Motor neuron (in vitro differentiated cells): Measurements from ENCODE around the gene GSTA2. TPM values are rescaled to one million over a fixed set of nuclear protein-coding genes. Genes with fewer than 3 reads are reported as not detected.
"Not testable (repeated sequence)": the region's sequence is repeated elsewhere in the genome, so short reads cannot be mapped to it uniquely, and the experiment has no call there.

ENCODE experiments used
- ATAC-seq, 8 experiments: fragments of 200-7000 bp; cut with Tn5 transposase; replicated peaks in 6 of 8; 2 replicates each; pipeline ENCODE4 v1.8.0; 2021; ENCODE audit warnings: mild to moderate bottlenecking in 8 of 8, moderate library complexity in 8 of 8
- H3K27ac ChIP-seq, 2 donors: fragments of 250-450 bp; sonication (Bioruptor Pico); 2 replicates each; pipeline ENCODE4 v1.9.0; 2021; ENCODE audit warnings: antibody characterized with exemption in 2 of 2, mild to moderate bottlenecking in 2 of 2, moderate library complexity in 1 of 2
- H3K4me1 ChIP-seq, 2 donors: fragments of 250-450 bp; sonication (Bioruptor Pico); replicated peaks in 1 of 2; 2 replicates each; pipeline ENCODE4 v1.6.1; 2021; ENCODE audit warnings: antibody characterized with exemption in 2 of 2, mild to moderate bottlenecking in 2 of 2, moderate library complexity in 1 of 2
- H3K4me3 ChIP-seq, 5 donors: fragments of 250-450 bp; sonication (Bioruptor Pico); 2 replicates each; pipeline ENCODE4 v1.9.0; 2021; ENCODE audit warnings: antibody characterized with exemption in 5 of 5, mild to moderate bottlenecking in 5 of 5, moderate library complexity in 4 of 5
- WGBS, 10 experiments: fragments of 450-650 bp; shearing (Covaris generic); methylation state at CpG; one replicate each; pipeline ENCODE4 v1.0.0; 2022; 5-methylcytosine and 5-hydroxymethylcytosine counted together
- in situ Hi-C, 9 experiments: fragments of 400-800 bp; cut with MboI; loops; one replicate each; pipeline ENCODE4 v1.15.0; 2021; ENCODE audit warnings: low sequenced_read_pairs in 9 of 9, low pct_unique_long_range_greater_than_20kb in 2 of 9; ENCODE audit not compliant: unreplicated experiment in 9 of 9
- total RNA-seq, 8 experiments: library from RNA; unstranded; fragments of 300-600 nt; gene quantifications; 2 replicates each; pipeline versions ENCODE4 v1.2.3 to v1.2.4, GENCODE V29; 2022

Gene GSTA2
- total RNA-seq, 8 experiments from 2014 or later = 0.14 TPM; not detected in 7

DNA sequence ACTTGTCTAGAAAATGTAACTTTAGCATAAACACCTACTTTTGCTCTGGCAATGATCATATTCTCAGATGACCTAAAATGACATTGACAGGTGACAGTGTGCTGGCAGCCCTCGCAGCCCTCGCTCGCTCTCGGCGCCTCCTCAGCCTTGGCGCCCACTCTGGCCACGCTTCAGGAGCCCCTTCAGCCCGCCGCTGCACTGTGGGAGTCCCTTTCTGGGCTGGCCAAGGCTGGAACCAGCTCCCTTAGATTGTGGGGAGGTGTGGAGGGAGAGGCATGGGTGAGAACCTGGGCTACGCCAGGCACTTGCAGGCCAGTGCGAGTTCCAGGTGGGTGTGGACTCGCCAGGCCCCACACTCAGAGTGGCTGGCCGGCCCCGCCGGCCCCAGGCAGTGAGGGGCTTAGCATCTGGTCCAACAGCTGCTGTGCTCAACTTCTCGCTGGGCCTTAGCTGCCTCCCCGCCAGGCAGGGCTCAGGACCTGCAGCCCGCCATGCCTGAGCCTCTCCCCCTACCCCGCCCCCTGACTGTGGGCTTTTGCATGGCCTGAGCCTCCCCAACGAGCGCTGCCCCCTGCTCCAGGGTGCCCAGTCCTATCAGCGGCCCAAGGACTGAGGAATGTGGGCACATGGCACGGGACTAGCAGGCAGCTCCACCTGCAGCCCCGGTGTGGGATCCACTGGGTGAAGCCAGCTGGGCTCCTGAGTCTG, 23.1 kb upstream of the GSTA2 start:
- Histone ChIP-seq H3K27ac (no peak overlapping the region), H3K4me1 (no peaks in the 10 kb centered on the region), H3K4me3 (no peak overlapping the region)
- no peak for ATAC-seq
- in situ Hi-C loops = no loop called here
- WGBS, 10 experiments = 80 to 93% (median 85%) methylated on average over 1 to 11 of the region's 24 CpGs; no CpG with 5 or more reads in 6 of the 10 experiments

GRCh38 chr6:52782696-52783274, 19.5 kb upstream of the GSTA2 start:
- in situ Hi-C loops = not testable (repeated sequence)
- peak in 4 of 8 experiments; percentile 12 to 92 (median 64) for ATAC-seq

GRCh38 chr6:52782209-52782608, 18.9 kb upstream of the GSTA2 start:
- H3K4me1 ChIP-seq, ATAC-seq, in situ Hi-C loops, H3K4me3 ChIP-seq, H3K27ac ChIP-seq: not testable (repeated sequence)

More at GRCh38 chr6:52782696-52783274, 19.5 kb upstream of the GSTA2 start:
- not testable (repeated sequence) for H3K27ac ChIP-seq, H3K4me3 ChIP-seq, H3K4me1 ChIP-seq
- WGBS, 10 experiments = 0 to 75% (median 45%) methylated on average over 1 to 2 of the region's 3 CpGs; no CpG with 5 or more reads in 4 of the 10 experiments

GRCh38 chr6:52779237-52779636, 16.0 kb upstream of the GSTA2 start:
- WGBS, 10 experiments = 0 to 100% (median 46%) methylated on average over 1 of the region's 1 CpG; no CpG with 5 or more reads in 4 of the 10 experiments
- Histone ChIP-seq H3K27ac (no peak overlapping the region), H3K4me3 (no peak overlapping the region), H3K4me1 (no peaks in the 10 kb centered on the region)
- ATAC-seq = no peak
- in situ Hi-C loops = no loop called here

- in situ Hi-C loops, H3K4me3 ChIP-seq, H3K4me1 ChIP-seq, H3K27ac ChIP-seq, ATAC-seq: not testable (repeated sequence)
- WGBS, 10 experiments = 67 to 100% (median 95%) methylated on average over 1 to 4 of the region's 9 CpGs; no CpG with 5 or more reads in 4 of the 10 experiments
Observed at GRCh38 chr6:52776711-52777351, 13.6 kb upstream of the GSTA2 start.

DNA sequence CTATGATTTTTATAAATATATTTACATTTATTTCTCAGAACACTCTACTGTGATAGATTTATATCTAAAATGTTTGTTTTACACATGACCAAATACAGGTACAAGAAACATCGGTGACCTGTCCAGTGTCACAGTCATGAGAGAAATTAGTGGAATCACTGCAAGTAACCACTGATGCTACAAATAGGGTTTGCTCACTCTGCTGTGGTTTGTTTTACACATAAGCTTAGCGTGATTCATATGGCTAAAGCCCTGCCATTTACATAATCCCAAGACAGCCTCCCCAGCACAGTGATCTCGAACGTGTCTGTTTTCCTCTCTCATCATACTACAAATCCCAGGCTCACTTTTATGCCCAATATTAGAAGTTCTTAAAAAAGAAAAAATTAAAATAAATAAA, 6.1 kb upstream of the GSTA2 start:
- H3K27ac ChIP-seq, H3K4me1 ChIP-seq, H3K4me3 ChIP-seq, in situ Hi-C loops: not testable (repeated sequence)
- peak in 3 of 8 experiments; percentile 90 to 100 (median 94) for ATAC-seq
- 0 to 100% (median 67%) methylated on average over 1 to 3 of the region's 4 CpGs; no CpG with 5 or more reads in 3 of the 10 experiments for WGBS, 10 experiments

DNA sequence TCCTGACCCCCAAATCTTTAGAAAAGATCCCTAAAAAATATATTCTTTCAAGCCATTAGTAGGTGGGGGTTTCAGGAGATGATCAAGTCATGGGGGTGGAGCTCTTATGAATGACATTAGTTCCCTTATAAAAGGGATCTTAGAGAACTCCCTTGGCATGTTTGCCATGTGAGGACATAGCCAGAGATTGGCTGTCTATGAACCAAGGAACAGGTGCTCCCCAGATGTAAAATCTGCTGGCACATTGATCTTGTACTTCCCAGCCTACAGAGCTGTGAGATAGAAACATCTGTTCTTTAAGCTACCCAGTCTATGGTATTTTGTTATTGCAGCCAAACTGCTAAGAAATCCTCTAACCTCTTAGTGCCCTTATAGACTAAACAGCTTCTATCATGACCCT, 4.4 kb upstream of the GSTA2 start:
- H3K4me3 ChIP-seq, in situ Hi-C loops, H3K27ac ChIP-seq, H3K4me1 ChIP-seq: not testable (repeated sequence)
- ATAC-seq = peak in 2 of 8 experiments; percentile 49 to 54

DNA sequence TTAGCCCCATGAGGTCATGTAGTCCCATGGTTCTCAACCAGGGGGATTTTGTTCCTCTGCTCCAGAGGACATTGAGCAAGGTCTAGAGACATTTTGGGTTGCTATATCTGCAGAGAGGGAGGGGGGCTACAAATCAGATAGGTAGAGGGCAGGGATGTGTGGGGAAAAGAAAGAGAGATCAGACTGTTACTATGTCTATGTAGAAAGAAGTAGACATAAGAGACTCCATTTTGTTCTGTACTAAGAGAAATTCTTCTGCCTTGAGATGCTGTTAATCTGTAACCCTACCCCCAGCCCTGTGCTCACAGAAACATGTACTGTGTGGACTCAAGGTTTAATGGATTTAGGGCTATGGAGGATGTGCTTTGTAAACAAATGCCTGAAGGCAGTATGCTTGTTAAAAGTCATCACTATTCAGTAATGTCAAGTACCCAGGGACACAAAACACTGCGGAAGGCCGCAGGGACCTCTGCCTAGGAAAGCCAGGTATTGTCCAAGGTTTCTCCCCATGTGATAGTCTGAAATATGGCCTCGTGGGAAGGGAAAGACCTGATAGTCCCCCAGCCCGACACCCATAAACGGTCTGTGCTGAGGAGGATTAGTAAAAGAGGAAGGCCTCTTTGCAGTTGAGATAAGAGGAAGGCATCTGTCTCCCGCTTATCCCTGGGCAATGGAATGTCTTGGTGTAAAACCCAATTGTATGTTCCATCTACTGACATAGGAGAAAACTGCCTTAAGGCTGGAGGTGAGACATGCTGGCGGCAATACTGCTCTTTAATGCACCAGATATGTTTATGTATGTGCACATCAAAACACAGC, 1.4 kb downstream of the GSTA2 start:
- H3K4me3 ChIP-seq, H3K4me1 ChIP-seq, ATAC-seq, H3K27ac ChIP-seq, in situ Hi-C loops: not testable (repeated sequence)
- 100% methylated on average over 2 to 3 of the region's 7 CpGs; no CpG with 5 or more reads in 8 of the 10 experiments for WGBS, 10 experiments

DNA sequence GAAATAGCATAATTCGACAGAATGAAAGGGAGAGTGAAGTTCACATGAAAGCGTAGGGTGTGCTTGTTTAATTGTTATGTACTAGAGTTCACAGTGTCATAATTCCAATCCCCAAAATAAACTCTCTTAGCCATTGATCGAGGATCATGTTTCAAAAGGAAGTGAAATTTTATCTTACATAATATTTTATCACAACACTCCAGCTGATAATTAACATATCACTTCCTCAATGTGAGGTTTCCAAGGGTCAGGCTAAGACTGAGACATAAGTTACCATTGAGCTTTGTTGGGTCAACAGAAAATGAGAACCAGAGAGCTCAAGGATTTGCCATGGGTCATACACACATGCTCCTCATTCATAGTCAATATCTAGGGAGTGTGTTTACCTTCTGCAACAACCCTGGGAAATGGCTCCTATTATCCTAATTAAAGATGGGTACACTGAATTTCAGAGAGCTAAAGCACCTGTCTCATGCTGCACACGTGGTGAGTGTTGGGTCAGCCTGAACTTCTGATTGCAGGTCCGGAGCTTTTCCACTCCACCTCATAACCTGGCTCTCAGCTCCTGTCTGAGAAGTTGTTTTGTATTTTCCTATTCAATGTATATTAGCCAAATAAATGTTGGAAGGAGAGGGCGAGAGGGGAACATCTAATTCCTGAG, 3.0 kb downstream of the GSTA2 start:
- ATAC-seq = no peak
- WGBS, 10 experiments = 25 to 75% (median 52%) methylated on average over 1 to 6 of the region's 6 CpGs; no CpG with 5 or more reads in 1 of the 10 experiments

DNA sequence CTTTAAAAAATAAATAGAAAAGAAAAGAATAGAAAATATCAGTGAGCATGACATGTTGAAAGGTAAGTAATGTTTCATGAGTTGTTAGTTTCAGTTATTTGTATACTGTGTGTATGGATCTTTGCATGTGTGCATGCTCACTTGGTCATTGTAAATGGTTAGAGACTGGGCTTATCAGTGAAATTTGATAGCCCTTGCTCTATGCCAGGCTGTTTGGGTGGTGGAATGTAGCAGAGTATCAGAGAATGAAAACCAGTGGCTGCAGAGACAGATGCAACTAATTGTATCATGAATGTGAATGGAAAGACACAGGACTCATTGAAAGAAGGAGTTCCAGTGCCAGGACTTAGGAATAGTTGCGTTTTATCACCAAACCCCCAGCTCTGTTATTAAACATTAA, 4.2 kb downstream of the GSTA2 start:
- peak in 1 of 8 experiments; percentile 26 for ATAC-seq
- Histone ChIP-seq H3K4me3 (no peak overlapping the region), H3K4me1 (no peaks in the 10 kb centered on the region), H3K27ac (no peak overlapping the region)
- in situ Hi-C loops = no loop called here
- 43 to 100% (median 83%) methylated on average over 1 of the region's 1 CpG; no CpG with 5 or more reads in 2 of the 10 experiments for whole genome bisulfite sequencing, 10 experiments

More for the DNA sequence above, 3.0 kb downstream of the GSTA2 start:
- in situ Hi-C loops = no loop called here
- Histone ChIP-seq H3K4me1 (no peaks in the 10 kb centered on the region), H3K4me3 (no peak overlapping the region), H3K27ac (no peak overlapping the region)

DNA sequence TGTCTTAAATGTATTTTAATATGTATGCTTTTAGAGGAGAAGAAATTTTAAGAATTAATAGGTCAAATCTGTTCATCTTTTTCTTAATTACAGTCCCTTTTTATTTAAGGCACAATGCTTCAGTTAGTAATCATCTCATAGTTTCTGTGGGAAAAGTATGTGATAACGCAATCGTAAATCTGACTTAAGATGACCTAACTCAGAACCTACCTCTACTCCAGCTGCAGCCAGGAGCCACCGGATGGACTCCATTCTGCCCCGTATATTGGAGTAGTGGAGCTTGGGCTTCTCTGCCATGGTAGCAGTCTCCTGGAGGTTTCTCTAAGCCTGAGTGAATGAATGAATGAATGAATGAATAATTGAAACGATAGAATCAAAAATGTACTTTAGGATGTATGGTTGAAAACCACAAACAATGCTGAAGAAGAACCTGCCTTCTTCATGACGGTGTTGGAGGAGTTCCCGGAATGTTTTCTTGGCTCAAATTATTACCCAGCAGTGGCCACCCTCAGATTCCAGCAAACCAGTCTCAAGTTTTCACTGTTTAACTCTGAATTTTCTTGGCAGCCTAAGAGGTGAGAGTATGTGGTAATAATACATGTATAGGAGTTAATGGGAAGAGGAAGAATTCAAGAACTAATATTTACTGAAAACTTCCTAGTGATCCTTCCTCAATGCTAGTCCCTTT, 5.5 kb downstream of the GSTA2 start:
- H3K4me1 ChIP-seq, H3K27ac ChIP-seq, H3K4me3 ChIP-seq, in situ Hi-C loops: not testable (repeated sequence)
- 41 to 96% (median 76%) methylated on average over 2 to 7 of the region's 7 CpGs; no CpG with 5 or more reads in 1 of the 10 experiments for WGBS, 10 experiments
- peak in 1 of 8 experiments; percentile 45 for ATAC-seq

DNA sequence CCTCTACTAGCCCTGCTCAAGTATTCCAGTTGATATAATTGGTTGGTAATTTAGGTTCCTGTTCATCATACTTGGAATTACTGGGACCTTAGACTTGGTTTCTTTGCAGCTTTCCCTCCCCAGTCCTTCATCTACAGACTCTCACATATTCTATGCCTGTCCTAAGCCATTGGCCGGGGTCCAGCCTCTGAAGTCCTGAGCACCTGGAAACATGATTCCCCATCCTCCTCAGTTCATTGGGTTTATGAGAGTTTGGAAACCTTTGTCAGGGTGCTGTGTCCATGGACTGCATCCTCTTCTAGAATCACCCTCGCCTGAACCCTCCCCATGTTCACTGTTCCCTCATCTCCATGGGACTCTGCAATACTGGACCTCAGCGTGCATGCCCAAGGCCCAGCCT, 8.8 kb downstream of the GSTA2 start:
- in situ Hi-C loops = no loop called here
- WGBS, 10 experiments = 50 to 100% (median 80%) methylated on average over 1 to 3 of the region's 3 CpGs; no CpG with 5 or more reads in 5 of the 10 experiments
- no peak overlapping the region for H3K4me3 ChIP-seq
- ATAC-seq = no peak
- H3K4me1 ChIP-seq = no peaks in the 10 kb centered on the region
- H3K27ac ChIP-seq = no peak overlapping the region
